Measurements from ENCODE around the gene NCF2.
"Not testable (repeated sequence)": the region's sequence is repeated elsewhere in the genome, so short reads cannot be mapped to it uniquely, and the experiment has no call there.

Gene NCF2

DNA sequence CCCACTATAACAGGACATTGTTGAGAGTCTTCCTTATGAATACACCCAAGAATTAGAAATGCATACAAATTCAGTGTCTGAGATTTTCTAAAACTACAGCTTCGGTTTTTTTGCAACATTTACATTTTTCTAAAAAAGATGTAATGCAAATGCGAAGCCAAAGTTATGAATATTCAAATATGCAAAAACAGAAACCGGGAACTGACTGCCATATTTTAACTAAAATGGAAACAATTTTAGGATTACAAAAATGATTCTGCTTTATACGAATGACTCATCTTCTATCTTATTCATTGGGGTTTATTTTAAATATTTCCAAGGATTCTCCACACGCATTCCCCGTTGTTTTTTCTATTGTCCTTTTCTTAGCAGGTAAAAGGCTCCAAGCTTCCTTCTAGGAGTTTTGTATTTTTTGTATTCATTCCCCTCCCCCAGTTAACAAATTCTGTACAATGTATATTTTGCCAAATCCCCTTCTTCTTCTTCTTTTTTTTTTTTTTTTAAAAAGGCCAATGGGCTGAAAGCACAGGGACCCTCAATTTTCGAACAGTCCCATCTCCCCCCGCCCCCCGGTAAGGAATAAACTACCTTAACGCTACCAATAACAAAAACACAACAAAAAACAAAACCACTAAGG, 44.3 kb upstream of the NCF2 start:
- no peak for DNase-seq (ENCODE audit: low read depth)
- TF ChIP-seq, protein P1, sequence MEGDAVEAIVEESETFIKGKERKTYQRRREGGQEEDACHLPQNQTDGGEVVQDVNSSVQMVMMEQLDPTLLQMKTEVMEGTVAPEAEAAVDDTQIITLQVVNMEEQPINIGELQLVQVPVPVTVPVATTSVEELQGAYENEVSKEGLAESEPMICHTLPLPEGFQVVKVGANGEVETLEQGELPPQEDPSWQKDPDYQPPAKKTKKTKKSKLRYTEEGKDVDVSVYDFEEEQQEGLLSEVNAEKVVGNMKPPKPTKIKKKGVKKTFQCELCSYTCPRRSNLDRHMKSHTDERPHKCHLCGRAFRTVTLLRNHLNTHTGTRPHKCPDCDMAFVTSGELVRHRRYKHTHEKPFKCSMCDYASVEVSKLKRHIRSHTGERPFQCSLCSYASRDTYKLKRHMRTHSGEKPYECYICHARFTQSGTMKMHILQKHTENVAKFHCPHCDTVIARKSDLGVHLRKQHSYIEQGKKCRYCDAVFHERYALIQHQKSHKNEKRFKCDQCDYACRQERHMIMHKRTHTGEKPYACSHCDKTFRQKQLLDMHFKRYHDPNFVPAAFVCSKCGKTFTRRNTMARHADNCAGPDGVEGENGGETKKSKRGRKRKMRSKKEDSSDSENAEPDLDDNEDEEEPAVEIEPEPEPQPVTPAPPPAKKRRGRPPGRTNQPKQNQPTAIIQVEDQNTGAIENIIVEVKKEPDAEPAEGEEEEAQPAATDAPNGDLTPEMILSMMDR (conservative IDR thresholded peaks at IDR 0.05; ENCODE audit: low read depth, low read length): no peak
- peak overlapping the region; percentile 86 for H3K4me3 ChIP-seq (ENCODE audit: low read length)

DNA sequence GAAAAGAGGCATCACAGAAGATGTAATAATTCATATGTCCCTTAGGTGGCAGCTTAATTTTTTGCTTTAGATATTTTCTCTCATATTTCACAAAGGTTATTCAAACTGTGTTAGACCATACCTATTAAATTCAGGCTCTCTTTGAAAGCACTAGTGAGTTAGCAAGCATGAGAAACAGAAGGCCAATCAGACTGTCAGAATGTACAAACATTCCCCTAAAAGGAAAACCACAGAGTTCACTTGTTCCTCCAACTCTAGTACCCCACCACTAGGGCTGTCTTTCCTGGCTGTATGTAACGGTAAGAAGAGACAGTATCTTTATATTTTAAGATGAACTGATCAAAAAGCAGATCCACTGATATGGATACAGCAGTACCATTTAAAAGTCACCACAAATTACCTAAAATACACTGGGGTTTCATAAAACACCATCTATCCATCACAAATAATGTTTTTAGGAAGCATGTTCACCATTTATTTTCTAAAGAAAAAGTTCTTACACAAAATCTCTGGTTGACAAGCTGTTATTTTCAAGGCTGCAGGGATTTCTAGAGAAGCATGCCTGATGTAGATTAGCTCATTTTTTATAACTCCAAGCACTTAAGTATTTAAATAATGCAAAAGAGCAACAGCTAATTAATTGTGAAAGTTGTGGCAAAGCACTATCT, 43.6 kb upstream of the NCF2 start:
- TF ChIP-seq, protein P1 (conservative IDR thresholded peaks at IDR 0.05; ENCODE audit: low read depth, low read length): peak; percentile 55
- H3K4me3 ChIP-seq (ENCODE audit: low read length): peak overlapping the region; percentile 86
- peak; percentile 72 for DNase-seq (ENCODE audit: low read depth)

DNA sequence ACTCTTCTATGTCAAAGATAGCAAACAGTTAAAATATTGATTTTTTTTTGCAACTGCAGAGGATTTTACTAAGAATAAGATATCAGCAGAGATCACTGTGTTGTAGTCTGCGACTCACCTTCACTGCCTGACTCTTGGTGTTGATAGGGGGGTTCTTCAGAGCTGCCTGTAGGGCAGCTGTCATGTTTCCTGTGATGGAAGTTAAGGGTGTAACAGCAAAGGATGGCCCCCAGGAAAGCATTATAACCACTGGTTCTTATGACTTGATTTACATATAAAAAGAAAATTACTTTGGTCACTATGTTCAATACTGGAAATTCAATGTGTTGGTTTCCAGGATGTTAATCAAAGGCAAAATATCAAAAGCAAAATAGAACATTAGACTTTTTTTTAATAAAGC, 42.7 kb upstream of the NCF2 start:
- TF ChIP-seq, protein P1 (conservative IDR thresholded peaks at IDR 0.05; ENCODE audit: low read depth, low read length): no peak
- DNase-seq (ENCODE audit: low read depth): no peak
- peak overlapping the region; percentile 86 for H3K4me3 ChIP-seq (ENCODE audit: low read length)

DNA sequence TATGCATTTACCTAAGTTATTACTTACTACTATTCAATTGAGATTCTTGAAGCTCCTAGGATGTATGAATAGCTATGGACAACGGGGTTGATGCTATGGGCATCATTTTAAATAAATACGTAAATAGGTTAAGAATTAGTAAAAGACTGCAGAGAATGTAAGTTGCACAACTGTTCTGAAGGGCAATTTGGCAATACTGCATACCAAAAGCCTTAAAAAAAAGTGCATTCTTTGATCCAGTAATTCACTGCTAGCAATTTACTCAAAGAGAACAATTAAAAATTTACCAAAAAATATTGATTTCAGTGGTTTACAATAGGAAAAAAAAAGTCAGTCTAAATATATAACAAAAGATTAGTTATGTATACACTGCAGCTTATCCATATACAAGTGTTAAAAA, 41.9 kb upstream of the NCF2 start:
- DNase-seq (ENCODE audit: low read depth): peak; percentile 40
- TF ChIP-seq, protein P1 (conservative IDR thresholded peaks at IDR 0.05; ENCODE audit: low read depth, low read length): no peak
- H3K4me3 ChIP-seq (ENCODE audit: low read length): peak overlapping the region; percentile 86

DNA sequence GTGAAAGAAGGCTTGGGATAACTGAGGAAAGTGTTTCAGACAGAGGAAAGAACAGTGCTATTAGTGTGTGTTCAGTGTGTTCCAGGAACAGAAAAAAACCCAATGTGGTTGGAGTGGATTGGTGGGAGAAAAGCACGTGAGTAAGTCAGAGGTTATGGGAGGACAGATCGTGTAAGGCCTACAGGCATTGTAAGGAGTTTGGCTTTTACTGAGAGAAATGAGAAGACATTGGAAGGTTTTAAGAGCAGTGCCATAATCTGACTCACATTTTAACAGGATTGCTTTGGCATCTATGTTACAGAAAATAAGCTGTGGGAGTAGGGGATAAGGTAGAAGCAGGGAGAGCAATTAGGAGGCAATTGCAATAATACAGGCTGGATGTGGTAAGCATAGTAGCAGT, 40.5 kb upstream of the NCF2 start:
- TF ChIP-seq, protein P1 (conservative IDR thresholded peaks at IDR 0.05; ENCODE audit: low read depth, low read length): no peak
- no peak overlapping the region for H3K4me3 ChIP-seq (ENCODE audit: low read length)
- DNase-seq (ENCODE audit: low read depth): peak; percentile 51

DNA sequence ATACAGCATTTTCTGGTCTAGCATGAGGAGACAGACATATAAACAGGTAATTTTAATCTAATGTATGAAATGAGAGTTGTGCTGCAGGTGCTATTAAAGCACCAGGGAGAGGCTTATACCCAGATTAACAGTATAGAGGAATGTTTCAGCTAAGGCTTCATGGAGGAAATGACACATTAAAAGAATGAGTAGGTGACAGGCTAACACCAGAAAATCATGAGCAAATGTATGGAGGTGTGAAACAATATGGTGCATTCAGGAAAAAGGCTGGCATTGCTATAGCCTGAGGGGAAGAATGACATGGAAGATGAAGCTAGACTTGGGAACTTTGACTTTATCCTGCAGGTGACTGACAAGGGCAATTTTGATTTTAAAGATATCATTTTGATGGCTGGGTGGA, 38.3 kb upstream of the NCF2 start:
- no peak overlapping the region for H3K4me3 ChIP-seq (ENCODE audit: low read length)
- no peak for DNase-seq (ENCODE audit: low read depth)
- TF ChIP-seq, protein P1 (conservative IDR thresholded peaks at IDR 0.05; ENCODE audit: low read depth, low read length): no peak

DNA sequence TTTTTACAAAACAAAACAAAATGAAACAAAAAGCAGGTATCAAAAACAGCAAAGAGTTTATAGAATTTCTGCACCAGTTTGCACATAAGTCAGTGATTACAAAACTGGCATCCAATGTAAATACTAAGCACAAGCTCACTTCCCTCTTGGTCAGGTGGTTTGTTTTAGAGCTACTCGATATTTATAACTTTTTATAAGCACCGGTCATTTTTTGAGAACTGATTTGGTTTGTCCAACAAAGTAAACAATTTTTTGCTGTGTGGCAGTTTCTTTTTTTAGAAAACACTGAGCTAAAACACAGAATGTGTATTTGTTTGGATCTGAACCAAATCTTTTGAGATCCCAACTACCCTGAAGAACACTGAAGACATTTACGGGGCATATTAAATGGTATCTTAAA, 36.0 kb upstream of the NCF2 start:
- DNase-seq (ENCODE audit: low read depth); H3K4me3 ChIP-seq (ENCODE audit: low read length): not testable (repeated sequence)

Data from retinal pigment epithelial cell (primary cell).